Type B pancreatic cell (in vitro differentiated cells): ENCODE measurements around the gene CLPX. TPM values are rescaled to one million over a fixed set of nuclear protein-coding genes. Genes with fewer than 3 reads are reported as not detected.

Experiments used
- DNase-seq: peaks from one replicate; pipeline ENCODE4 v3.0.0; 2021; ENCODE audit warnings: mixed read lengths; ENCODE audit not compliant: unreplicated experiment; ENCODE audit errors: extremely low spot score
- H3K27ac Mint-ChIP-seq: 2 replicates; pipeline ENCODE4 v1.8.0; 2021; ENCODE audit warnings: mild to moderate bottlenecking, mixed read lengths
- H3K27me3 Mint-ChIP-seq: 2 replicates; pipeline ENCODE4 v1.8.0; 2021; ENCODE audit warnings: mixed read lengths
- H3K36me3 Mint-ChIP-seq: 2 replicates; pipeline ENCODE4 v1.8.0; 2021; ENCODE audit warnings: mixed read lengths
- H3K4me1 Mint-ChIP-seq: one replicate; pipeline ENCODE4 v1.8.0; 2021; ENCODE audit warnings: mixed read lengths; ENCODE audit not compliant: unreplicated experiment
- H3K4me3 Mint-ChIP-seq: 2 replicates; pipeline ENCODE4 v1.8.0; 2021; ENCODE audit warnings: mild to moderate bottlenecking, mixed read lengths
- H3K9me3 Mint-ChIP-seq: 2 replicates; pipeline ENCODE4 v1.8.0; 2021; ENCODE audit warnings: mixed read lengths
- CTCF ChIP-seq: fragments of 200-600 bp; sonication (generic); conservative IDR thresholded peaks from 2 replicates; pipeline ENCODE4 v1.5.0; 2021; ENCODE audit warnings: antibody characterized with exemption, mild to moderate bottlenecking
- total RNA-seq: library from RNA; stranded (reverse); gene quantifications from 2 replicates; pipeline ENCODE4 v1.2.1, GENCODE V29; 2021; ENCODE audit warnings: low replicate concordance

CLPX gene
- total RNA-seq, 1 donor from 2014 or later = 55.1 TPM

- H3K4me1 Mint-ChIP-seq = peaks cover 16% of the 10 kb centered on the region
Observed at GRCh38 chr15:65215496-65215895, 30.4 kb upstream of the CLPX start.

GRCh38 chr15:65214010-65214409 is 28.9 kb upstream of the CLPX start:
- DNase-seq = no peak
- H3K9me3 Mint-ChIP-seq = no peaks in the 10 kb centered on the region
- H3K27ac Mint-ChIP-seq = no peak overlapping the region
- peaks cover 31% of the 10 kb centered on the region for H3K4me1 Mint-ChIP-seq
- H3K4me3 Mint-ChIP-seq = no peak overlapping the region
- no peak for TF ChIP-seq CTCF
- no peaks in the 10 kb centered on the region for H3K36me3 Mint-ChIP-seq
- no peaks in the 10 kb centered on the region for H3K27me3 Mint-ChIP-seq

More at GRCh38 chr15:65215496-65215895, 30.4 kb upstream of the CLPX start:
- no peak for DNase-seq
- H3K27ac Mint-ChIP-seq = peak overlapping the region; percentile 14
- no peaks in the 10 kb centered on the region for H3K9me3 Mint-ChIP-seq
- no peaks in the 10 kb centered on the region for H3K36me3 Mint-ChIP-seq
- no peaks in the 10 kb centered on the region for H3K27me3 Mint-ChIP-seq
- TF ChIP-seq CTCF = no peak
- H3K4me3 Mint-ChIP-seq = no peak overlapping the region

- TF ChIP-seq CTCF = no peak
- DNase-seq = no peak
- Mint-ChIP-seq H3K27me3 (no peaks in the 10 kb centered on the region), H3K36me3 (no peaks in the 10 kb centered on the region), H3K4me3 (no peak overlapping the region), H3K9me3 (no peaks in the 10 kb centered on the region), H3K4me1 (peaks cover 36% of the 10 kb centered on the region), H3K27ac (no peak overlapping the region)
Observed at GRCh38 chr15:65213241-65213640, 28.1 kb upstream of the CLPX start.

GRCh38 chr15:65212097-65212496 is 27.0 kb upstream of the CLPX start:
- DNase-seq = no peak
- TF ChIP-seq CTCF = peak; percentile 67
- H3K4me3 Mint-ChIP-seq = no peak overlapping the region
- H3K27me3 Mint-ChIP-seq = no peaks in the 10 kb centered on the region
- H3K4me1 Mint-ChIP-seq = peaks cover 38% of the 10 kb centered on the region
- no peak overlapping the region for H3K27ac Mint-ChIP-seq
- H3K36me3 Mint-ChIP-seq = no peaks in the 10 kb centered on the region
- no peaks in the 10 kb centered on the region for H3K9me3 Mint-ChIP-seq

GRCh38 chr15:65211482-65211982 is 26.4 kb upstream of the CLPX start:
- Mint-ChIP-seq H3K9me3 (no peaks in the 10 kb centered on the region), H3K27me3 (no peaks in the 10 kb centered on the region), H3K27ac (no peak overlapping the region), H3K36me3 (no peaks in the 10 kb centered on the region), H3K4me1 (peaks cover 38% of the 10 kb centered on the region), H3K4me3 (no peak overlapping the region)
- no peak for DNase-seq
- TF ChIP-seq CTCF = no peak
